HCT116 (cell line): ENCODE data around the gene WDR17. TPM values are rescaled to one million over a fixed set of nuclear protein-coding genes. Genes with fewer than 3 reads are reported as not detected.

Source experiments
- ATAC-seq: fragments of 200-7000 bp; cut with Tn5 transposase; 2 replicates; pipeline ENCODE4 v1.9.1; 2020; ENCODE audit warnings: mild to moderate bottlenecking, moderate library complexity
- BruUV-seq: library from RNA; stranded (reverse); fragments of 400-500 nt; replicated peaks from 2 replicates; lab custom pipeline; 2021; lab: Mats Ljungman, UMichigan
- CTCF ChIA-PET: fragments of 300-600 bp; sonication (Branson Sonifier 250); formaldehyde crosslinking; loops from one replicate; lab custom pipeline; 2021; ENCODE audit warnings: antibody characterized with exemption; lab: Charles Lee
- POLR2A ChIA-PET: fragments of 300-600, 350-600 bp; sonication (Branson Sonifier 250); formaldehyde crosslinking; loops from one replicate; lab custom pipeline; 2021; ENCODE audit warnings: antibody characterized with exemption; lab: Charles Lee
- RAD21 ChIA-PET, 2 experiments: fragments of 300-600 bp; sonication (Branson Sonifier 250); formaldehyde crosslinking; loops; one replicate each; lab custom pipeline; 2023; ENCODE audit warnings: low total read pairs in 2 of 2; ENCODE audit not compliant: uncharacterized antibody in 2 of 2, unreplicated experiment in 2 of 2, low non-redundant PET in 1 of 2; lab: Charles Lee
- DNase-seq: peaks from one replicate; pipeline ENCODE4 v3.0.0-alpha.2; 2010; ENCODE audit warnings: low read depth, low spot score
- H2AFZ ChIP-seq: fragments of 200-600 bp; shearing (Covaris generic), sonication (generic); 2 replicates; pipeline ENCODE4 v1.6.1; 2017; ENCODE audit warnings: low read depth, mixed run types, mixed read lengths, antibody characterized with exemption, low read length; ENCODE audit not compliant: poor library complexity, severe bottlenecking
- H3K27ac ChIP-seq: 2 replicates; pipeline ENCODE4 v1.5.1; 2012; ENCODE audit warnings: low read depth, low read length
- H3K27me3 ChIP-seq: fragments of 200-600 bp; sonication (generic); 2 replicates; pipeline ENCODE4 v1.6.1; 2016; ENCODE audit warnings: mixed run types, low read length, mixed read lengths; ENCODE audit not compliant: insufficient read depth
- H3K36me3 ChIP-seq, 2 experiments: fragments of 200-500 bp in 1 of 2; fragments of 200-600 bp in 1 of 2; sonication (Bioruptor generic) in 1 of 2; sonication (generic) in 1 of 2; 2 replicates each; pipeline versions ENCODE4 v1.5.1 to v1.6.1; 2014 to 2016; ENCODE audit warnings: low read length in 2 of 2, inconsistent platforms in 1 of 2, mixed read lengths in 1 of 2, mixed run types in 1 of 2; ENCODE audit not compliant: insufficient read depth in 2 of 2, control insufficient read depth in 1 of 2
- H3K4me1 ChIP-seq, 2 experiments: fragments of 200-600 bp in 1 of 2; sonication (generic) in 1 of 2; 2 replicates each; pipeline versions ENCODE4 v1.5.1 to v1.6.1; 2012 to 2017; ENCODE audit warnings: low read length in 2 of 2, inconsistent platforms in 1 of 2, mild to moderate bottlenecking in 1 of 2, mixed read lengths in 1 of 2, mixed run types in 1 of 2, moderate library complexity in 1 of 2; ENCODE audit not compliant: insufficient read depth in 2 of 2, control insufficient read depth in 1 of 2
- H3K4me2 ChIP-seq: fragments of 200-600 bp; sonication (generic); 2 replicates; pipeline ENCODE4 v1.6.1; 2017; ENCODE audit warnings: mixed run types, low read length, mixed read lengths
- H3K4me3 ChIP-seq, 2 experiments: fragments of 200-600 bp in 1 of 2; sonication (generic) in 1 of 2; replicated peaks in 1 of 2; 2 replicates each; pipeline ENCODE4 v1.5.1; 2011 to 2016; ENCODE audit warnings: low read length in 2 of 2, control low read depth in 1 of 2, low read depth in 1 of 2, mild to moderate bottlenecking in 1 of 2, mixed read lengths in 1 of 2, mixed run types in 1 of 2
- H3K79me2 ChIP-seq: fragments of 200-600 bp; sonication (generic); 2 replicates; pipeline ENCODE4 v1.6.1; 2017; ENCODE audit warnings: mild to moderate bottlenecking, mixed run types, low read length, moderate library complexity, mixed read lengths; ENCODE audit not compliant: insufficient read depth
- H3K9ac ChIP-seq: fragments of 200-600 bp; sonication (generic); 2 replicates; pipeline ENCODE4 v1.6.1; 2016; ENCODE audit warnings: low read length, mixed read lengths
- H3K9me2 ChIP-seq: fragments of 200-600 bp; sonication (generic), shearing (Covaris generic); 2 replicates; pipeline ENCODE4 v1.6.1; 2017; ENCODE audit warnings: mixed run types, mild to moderate bottlenecking, moderate library complexity; ENCODE audit not compliant: insufficient read depth
- H3K9me3 ChIP-seq, 2 experiments: fragments of 200-500 bp in 1 of 2; fragments of 200-600 bp in 1 of 2; sonication (Bioruptor generic) in 1 of 2; sonication (generic) in 1 of 2; 2 replicates each; pipeline ENCODE4 v1.6.1; 2014 to 2017; ENCODE audit warnings: low read length in 2 of 2, mixed read lengths in 2 of 2, inconsistent platforms in 1 of 2, low read depth in 1 of 2, mild to moderate bottlenecking in 1 of 2, mixed run types in 1 of 2, moderate library complexity in 1 of 2; ENCODE audit not compliant: control insufficient read depth in 1 of 2, insufficient read depth in 1 of 2
- H4K20me1 ChIP-seq: fragments of 200-600 bp; sonication (generic), shearing (Covaris generic); 2 replicates; pipeline ENCODE4 v1.6.1; 2017; ENCODE audit warnings: mixed run types, mild to moderate bottlenecking, moderate library complexity; ENCODE audit not compliant: insufficient read depth
- CBX3 ChIP-seq: IDR thresholded peaks from 2 replicates; pipeline ENCODE4 v1.6.1; 2012; ENCODE audit warnings: low read depth
- CEBPB ChIP-seq: IDR thresholded peaks from 2 replicates; pipeline ENCODE4 v1.6.1; 2012; ENCODE audit warnings: low read depth
- CTCF ChIP-seq, 3 experiments: fragments of 200-600 bp in 1 of 3; sonication (generic) in 1 of 3; IDR thresholded peaks in 2 of 3; conservative IDR thresholded peaks in 1 of 3; 2 replicates each; pipeline ENCODE4 v1.5.1; 2012 to 2017; ENCODE audit warnings: low read depth in 2 of 3, low read length in 2 of 3, antibody characterized with exemption in 1 of 3, borderline replicate concordance in 1 of 3, control low read depth in 1 of 3, mild to moderate bottlenecking in 1 of 3, mixed read lengths in 1 of 3, mixed run types in 1 of 3, moderate library complexity in 1 of 3; ENCODE audit not compliant: insufficient read depth in 1 of 3
- EGR1 ChIP-seq: IDR thresholded peaks from 2 replicates; pipeline ENCODE4 v1.6.1; 2012; ENCODE audit warnings: low read depth
- EZH2 ChIP-seq: fragments of 200-600 bp; sonication (generic); IDR thresholded peaks from 2 replicates; pipeline ENCODE4 v1.6.1; 2017; ENCODE audit warnings: antibody characterized with exemption, mixed run types
- JUND ChIP-seq: IDR thresholded peaks from 2 replicates; pipeline ENCODE4 v1.6.1; 2012
- RAD21 ChIP-seq: IDR thresholded peaks from 2 replicates; pipeline ENCODE4 v1.6.1; 2012; ENCODE audit warnings: low read depth, mild to moderate bottlenecking
- SP1 ChIP-seq: IDR thresholded peaks from 2 replicates; pipeline ENCODE4 v1.6.1; 2012; ENCODE audit warnings: low read depth
- SRF ChIP-seq: IDR thresholded peaks from 2 replicates; pipeline ENCODE4 v1.6.1; 2012; ENCODE audit warnings: low read depth
- TCF7L2 ChIP-seq: IDR thresholded peaks from 2 replicates; pipeline ENCODE4 v1.7.0; 2011; ENCODE audit warnings: borderline replicate concordance, inconsistent platforms; ENCODE audit not compliant: insufficient read depth, insufficient read length; ENCODE audit errors: extremely low read depth
- ZBTB33 ChIP-seq: IDR thresholded peaks from 2 replicates; pipeline ENCODE4 v1.6.1; 2011; ENCODE audit warnings: mild to moderate bottlenecking, low read length, moderate library complexity; ENCODE audit not compliant: insufficient replicate concordance; ENCODE audit errors: extremely low read depth
- ZNF274 ChIP-seq: fragments of 200-500 bp; sonication (Bioruptor generic); IDR thresholded peaks from 2 replicates; pipeline ENCODE4 v1.6.1; 2014; ENCODE audit warnings: mild to moderate bottlenecking, low read depth, low read length, inconsistent platforms
- intact Hi-C: fragments of 100-400 bp; cut with micrococcal nuclease; formaldehyde crosslinking; loops from 2 replicates; pipeline ENCODE4 v1.10.0; 2022
- total RNA-seq: library from RNA; stranded (reverse); gene quantifications from one replicate; pipeline ENCODE4 v1.2.1, GENCODE V29; 2021; ENCODE audit not compliant: unreplicated experiment
- TF ChIP-seq, protein P1 (sequence below): IDR thresholded peaks from 2 replicates; pipeline ENCODE4 v1.6.1; 2012; ENCODE audit warnings: low read depth

Gene WDR17
- total RNA-seq, 1 experiment from 2014 or later, result 0.20 TPM

DNA sequence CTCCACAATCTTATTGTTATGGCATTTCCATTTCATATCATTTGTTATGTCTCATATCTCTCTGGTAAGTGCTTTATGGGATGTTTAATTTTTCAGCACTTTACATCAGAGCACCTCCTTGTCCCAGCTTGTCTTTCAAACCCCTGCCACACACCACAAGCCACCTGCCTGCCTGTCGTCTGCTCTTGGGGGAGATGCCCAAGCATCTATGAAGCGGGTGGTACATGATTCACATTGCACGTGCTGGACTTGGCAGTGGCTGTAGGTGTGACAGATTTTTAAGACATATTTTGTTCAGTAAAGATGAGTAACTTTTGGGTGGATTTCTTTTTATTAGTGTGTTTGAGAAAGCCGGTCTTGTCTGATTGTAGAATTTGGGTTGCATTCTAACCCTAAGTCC lies 143.9 kb downstream of the WDR17 start (continued):
- TF ChIP-seq ZBTB33, result no peak
- no peak for TF ChIP-seq CBX3
- no peak for TF ChIP-seq ZNF274
- TF ChIP-seq CTCF (IDR thresholded peaks at IDR 0.05 in 2 of 3, conservative IDR thresholded peaks at IDR 0.05 in 1 of 3; ENCODE audit: borderline replicate concordance in 1 of 3, insufficient read depth in 1 of 3, low read depth in 2 of 3, low read length in 2 of 3), result no peak

DNA sequence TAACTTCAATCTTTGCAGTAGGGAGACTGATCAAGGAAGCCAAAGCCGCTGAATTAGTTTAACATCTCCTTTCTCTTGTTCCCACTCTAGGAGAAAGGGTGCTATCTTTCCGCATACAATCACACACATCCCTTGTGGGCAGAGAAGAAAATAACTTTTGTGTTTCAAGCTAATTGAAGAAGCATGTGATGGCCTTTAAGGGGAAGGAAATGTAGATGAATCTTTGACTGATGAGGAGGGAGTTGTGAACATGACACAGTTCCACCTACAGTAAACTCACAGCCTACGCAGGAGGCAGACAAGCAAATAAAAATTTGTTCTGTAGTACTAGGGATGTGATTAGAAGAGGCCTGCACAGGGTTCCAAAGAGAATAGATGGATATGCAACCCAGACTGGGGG lies 144.5 kb downstream of the WDR17 start:
- H4K20me1 ChIP-seq, result no peaks in the 10 kb centered on the region
- no peaks in the 10 kb centered on the region for H3K9me3 ChIP-seq
- intact Hi-C loops, result no loop called here
- POLR2A ChIA-PET, result no interaction called here
- no peak overlapping the region for H3K4me2 ChIP-seq
- no peaks in the 10 kb centered on the region for H3K4me1 ChIP-seq
- CTCF ChIA-PET, result no interaction called here
- H3K36me3 ChIP-seq, result no peaks in the 10 kb centered on the region
- no peak overlapping the region for H3K27ac ChIP-seq
- no peak for TF ChIP-seq RAD21
- TF ChIP-seq ZNF274, result no peak
- no peak for TF ChIP-seq EZH2
- no peak for TF ChIP-seq EGR1
- TF ChIP-seq TCF7L2, result no peak
- no peak for TF ChIP-seq SRF
- no peak for TF ChIP-seq SP1
- no peak for TF ChIP-seq CEBPB
- TF ChIP-seq, protein P1, sequence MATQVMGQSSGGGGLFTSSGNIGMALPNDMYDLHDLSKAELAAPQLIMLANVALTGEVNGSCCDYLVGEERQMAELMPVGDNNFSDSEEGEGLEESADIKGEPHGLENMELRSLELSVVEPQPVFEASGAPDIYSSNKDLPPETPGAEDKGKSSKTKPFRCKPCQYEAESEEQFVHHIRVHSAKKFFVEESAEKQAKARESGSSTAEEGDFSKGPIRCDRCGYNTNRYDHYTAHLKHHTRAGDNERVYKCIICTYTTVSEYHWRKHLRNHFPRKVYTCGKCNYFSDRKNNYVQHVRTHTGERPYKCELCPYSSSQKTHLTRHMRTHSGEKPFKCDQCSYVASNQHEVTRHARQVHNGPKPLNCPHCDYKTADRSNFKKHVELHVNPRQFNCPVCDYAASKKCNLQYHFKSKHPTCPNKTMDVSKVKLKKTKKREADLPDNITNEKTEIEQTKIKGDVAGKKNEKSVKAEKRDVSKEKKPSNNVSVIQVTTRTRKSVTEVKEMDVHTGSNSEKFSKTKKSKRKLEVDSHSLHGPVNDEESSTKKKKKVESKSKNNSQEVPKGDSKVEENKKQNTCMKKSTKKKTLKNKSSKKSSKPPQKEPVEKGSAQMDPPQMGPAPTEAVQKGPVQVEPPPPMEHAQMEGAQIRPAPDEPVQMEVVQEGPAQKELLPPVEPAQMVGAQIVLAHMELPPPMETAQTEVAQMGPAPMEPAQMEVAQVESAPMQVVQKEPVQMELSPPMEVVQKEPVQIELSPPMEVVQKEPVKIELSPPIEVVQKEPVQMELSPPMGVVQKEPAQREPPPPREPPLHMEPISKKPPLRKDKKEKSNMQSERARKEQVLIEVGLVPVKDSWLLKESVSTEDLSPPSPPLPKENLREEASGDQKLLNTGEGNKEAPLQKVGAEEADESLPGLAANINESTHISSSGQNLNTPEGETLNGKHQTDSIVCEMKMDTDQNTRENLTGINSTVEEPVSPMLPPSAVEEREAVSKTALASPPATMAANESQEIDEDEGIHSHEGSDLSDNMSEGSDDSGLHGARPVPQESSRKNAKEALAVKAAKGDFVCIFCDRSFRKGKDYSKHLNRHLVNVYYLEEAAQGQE, result no peak
- TF ChIP-seq JUND, result no peak
- TF ChIP-seq ZBTB33, result no peak
- H3K79me2 ChIP-seq, result no peaks in the 10 kb centered on the region
- no TSS peak for BruUV-seq
- no peak overlapping the region for H3K4me3 ChIP-seq
- RAD21 ChIA-PET, result no interaction called here
- no peaks in the 10 kb centered on the region for H3K9me2 ChIP-seq
- H2AFZ ChIP-seq, result no peak overlapping the region
- H3K9ac ChIP-seq, result no peak overlapping the region
- DNase-seq (no peak), ATAC-seq (no peak)
- no peaks in the 10 kb centered on the region for H3K27me3 ChIP-seq
